HepG2 (cell line): ENCODE data around the gene PRKACA. TPM values are rescaled to one million over a fixed set of nuclear protein-coding genes. Genes with fewer than 3 reads are reported as not detected.

Source experiments
- CEBPB ChIP-seq: IDR thresholded peaks from 2 replicates; pipeline ENCODE4 v1.6.1; 2011; ENCODE audit warnings: low read depth, low read length, improper control_type of control experiment, borderline replicate concordance
- HIVEP1 ChIP-seq: sonication (generic); formaldehyde crosslinking; IDR thresholded peaks from 2 replicates; pipeline ENCODE4 v1.4.0; 2020; ENCODE audit warnings: mild to moderate bottlenecking, missing genetic modification reagents
- NR2F2 ChIP-seq: IDR thresholded peaks from 2 replicates; pipeline ENCODE4 v1.6.1; 2012; ENCODE audit warnings: low read depth, inconsistent platforms, borderline replicate concordance
- RARA ChIP-seq: IDR thresholded peaks from 2 replicates; pipeline ENCODE4 v1.6.1; 2016; ENCODE audit warnings: missing genetic modification reagents, missing compliant biosample characterization
- SCMH1 ChIP-seq: sonication (generic); formaldehyde crosslinking; IDR thresholded peaks from 2 replicates; pipeline ENCODE4 v1.9.0; 2021; ENCODE audit warnings: missing genetic modification reagents, mild to moderate bottlenecking, borderline replicate concordance
- SMARCC2 ChIP-seq: fragments of 450-650 bp; IDR thresholded peaks from 2 replicates; pipeline ENCODE4 v1.6.1; 2017; ENCODE audit warnings: antibody characterized with exemption, mild to moderate bottlenecking
- ZNF17 ChIP-seq: sonication (generic); formaldehyde crosslinking; IDR thresholded peaks from 2 replicates; pipeline ENCODE4 v1.5.0; 2020; ENCODE audit warnings: mild to moderate bottlenecking, missing genetic modification reagents
- ZNF354B ChIP-seq: sonication (generic); formaldehyde crosslinking; IDR thresholded peaks from 2 replicates; pipeline ENCODE4 v1.8.0; 2022; ENCODE audit warnings: mild to moderate bottlenecking, missing genetic modification reagents
- ZNF367 ChIP-seq: sonication (generic); formaldehyde crosslinking; IDR thresholded peaks from 2 replicates; pipeline ENCODE4 v1.4.0; 2020; ENCODE audit warnings: missing genetic modification reagents, borderline replicate concordance
- ZNF605 ChIP-seq: sonication (generic); formaldehyde crosslinking; IDR thresholded peaks from 2 replicates; pipeline ENCODE4 v1.8.0; 2022; ENCODE audit warnings: mild to moderate bottlenecking, missing genetic modification reagents
- ZNF615 ChIP-seq: sonication (generic); formaldehyde crosslinking; IDR thresholded peaks from 2 replicates; pipeline ENCODE4 v1.5.0; 2020; ENCODE audit warnings: mild to moderate bottlenecking, missing genetic modification reagents, borderline replicate concordance
- ZNF772 ChIP-seq: sonication (generic); formaldehyde crosslinking; IDR thresholded peaks from 2 replicates; pipeline ENCODE4 v1.5.0; 2020; ENCODE audit warnings: mild to moderate bottlenecking, missing genetic modification reagents
- polyA plus RNA-seq, 8 experiments: library from polyadenylated mRNA; depleted of rRNA in 3 of 8; stranded (reverse) in 7 of 8; unstranded in 1 of 8; fragments of >200 nt; fragmentation: Illumina TruSeq in 4 of 8; extraction: Trizol in 4 of 8; gene quantifications; 2 replicates each; pipeline versions ENCODE4 v1.2.1 to v1.2.3, GENCODE V29; 2011 to 2016; ENCODE audit warnings: low read depth in 4 of 8, missing spikeins in 1 of 8, mixed read lengths in 1 of 8; ENCODE audit not compliant: insufficient read depth in 1 of 8
- total RNA-seq, 5 experiments: library from RNA; depleted of rRNA; stranded (reverse); fragments of >200 nt; fragmentation: Illumina TruSeq; extraction: Trizol; gene quantifications; 2 replicates each; pipeline ENCODE4 v1.2.3, GENCODE V29; 2016; ENCODE audit warnings: low read depth in 1 of 5
- TF ChIP-seq, protein P1 (sequence below): sonication (generic); formaldehyde crosslinking; IDR thresholded peaks from 2 replicates; pipeline ENCODE4 v1.4.0; 2020; ENCODE audit warnings: missing genetic modification reagents, borderline replicate concordance
- TF ChIP-seq, protein P2 (sequence below): sonication (generic); formaldehyde crosslinking; IDR thresholded peaks from 2 replicates; pipeline ENCODE4 v1.5.1; 2020; ENCODE audit warnings: mild to moderate bottlenecking, missing genetic modification reagents, moderate library complexity
- TF ChIP-seq, protein P3 (sequence below): sonication (generic); formaldehyde crosslinking; IDR thresholded peaks from 2 replicates; pipeline ENCODE4 v1.8.1; 2023; ENCODE audit warnings: mild to moderate bottlenecking, missing genetic modification reagents
- TF ChIP-seq, protein P4 (sequence below): sonication (generic); formaldehyde crosslinking; IDR thresholded peaks from 2 replicates; pipeline ENCODE4 v1.4.0; 2020; ENCODE audit warnings: mild to moderate bottlenecking, missing genetic modification reagents
- TF ChIP-seq, protein P5 (sequence below): IDR thresholded peaks from 2 replicates; pipeline ENCODE4 v1.6.1; 2012; ENCODE audit warnings: inconsistent platforms
- TF ChIP-seq, protein P6 (sequence below): sonication (generic); formaldehyde crosslinking; IDR thresholded peaks from 2 replicates; pipeline ENCODE4 v1.8.0; 2023; ENCODE audit warnings: mild to moderate bottlenecking, missing genetic modification reagents

The PRKACA gene
- total and polyA plus RNA-seq, 2 of the 13 experiments (the other 11 are each of a cell fraction or from before 2014, with no cell fraction given), result 11.0 to 18.2 TPM

DNA sequence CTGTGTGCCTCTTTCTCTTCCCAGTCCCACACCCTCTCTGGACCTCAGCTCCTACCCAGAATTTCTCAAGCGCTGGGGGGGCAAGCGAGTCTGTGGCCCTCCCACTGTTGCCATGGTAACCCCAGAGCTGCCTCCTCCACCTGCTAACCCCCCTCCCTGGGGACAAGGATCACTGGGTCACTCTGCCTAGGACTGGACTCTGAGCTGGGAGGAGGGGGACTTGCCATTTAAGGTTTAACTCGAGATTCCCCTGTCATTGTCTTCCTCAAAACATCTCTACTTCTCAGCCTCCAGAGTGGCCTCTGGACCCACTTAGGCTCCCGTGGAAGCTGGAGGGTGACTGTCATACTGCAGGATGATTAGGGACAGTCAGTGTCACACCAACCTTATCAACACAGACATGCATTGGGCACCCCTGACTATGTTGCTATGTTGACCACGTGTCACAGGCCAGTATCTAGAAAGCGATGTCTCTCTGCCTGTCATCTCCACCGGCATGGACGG is 57.9 kb downstream of the PRKACA start (continued):
- TF ChIP-seq, protein P1, sequence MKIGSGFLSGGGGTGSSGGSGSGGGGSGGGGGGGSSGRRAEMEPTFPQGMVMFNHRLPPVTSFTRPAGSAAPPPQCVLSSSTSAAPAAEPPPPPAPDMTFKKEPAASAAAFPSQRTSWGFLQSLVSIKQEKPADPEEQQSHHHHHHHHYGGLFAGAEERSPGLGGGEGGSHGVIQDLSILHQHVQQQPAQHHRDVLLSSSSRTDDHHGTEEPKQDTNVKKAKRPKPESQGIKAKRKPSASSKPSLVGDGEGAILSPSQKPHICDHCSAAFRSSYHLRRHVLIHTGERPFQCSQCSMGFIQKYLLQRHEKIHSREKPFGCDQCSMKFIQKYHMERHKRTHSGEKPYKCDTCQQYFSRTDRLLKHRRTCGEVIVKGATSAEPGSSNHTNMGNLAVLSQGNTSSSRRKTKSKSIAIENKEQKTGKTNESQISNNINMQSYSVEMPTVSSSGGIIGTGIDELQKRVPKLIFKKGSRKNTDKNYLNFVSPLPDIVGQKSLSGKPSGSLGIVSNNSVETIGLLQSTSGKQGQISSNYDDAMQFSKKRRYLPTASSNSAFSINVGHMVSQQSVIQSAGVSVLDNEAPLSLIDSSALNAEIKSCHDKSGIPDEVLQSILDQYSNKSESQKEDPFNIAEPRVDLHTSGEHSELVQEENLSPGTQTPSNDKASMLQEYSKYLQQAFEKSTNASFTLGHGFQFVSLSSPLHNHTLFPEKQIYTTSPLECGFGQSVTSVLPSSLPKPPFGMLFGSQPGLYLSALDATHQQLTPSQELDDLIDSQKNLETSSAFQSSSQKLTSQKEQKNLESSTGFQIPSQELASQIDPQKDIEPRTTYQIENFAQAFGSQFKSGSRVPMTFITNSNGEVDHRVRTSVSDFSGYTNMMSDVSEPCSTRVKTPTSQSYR, result peak; percentile 93
- TF ChIP-seq, protein P2, sequence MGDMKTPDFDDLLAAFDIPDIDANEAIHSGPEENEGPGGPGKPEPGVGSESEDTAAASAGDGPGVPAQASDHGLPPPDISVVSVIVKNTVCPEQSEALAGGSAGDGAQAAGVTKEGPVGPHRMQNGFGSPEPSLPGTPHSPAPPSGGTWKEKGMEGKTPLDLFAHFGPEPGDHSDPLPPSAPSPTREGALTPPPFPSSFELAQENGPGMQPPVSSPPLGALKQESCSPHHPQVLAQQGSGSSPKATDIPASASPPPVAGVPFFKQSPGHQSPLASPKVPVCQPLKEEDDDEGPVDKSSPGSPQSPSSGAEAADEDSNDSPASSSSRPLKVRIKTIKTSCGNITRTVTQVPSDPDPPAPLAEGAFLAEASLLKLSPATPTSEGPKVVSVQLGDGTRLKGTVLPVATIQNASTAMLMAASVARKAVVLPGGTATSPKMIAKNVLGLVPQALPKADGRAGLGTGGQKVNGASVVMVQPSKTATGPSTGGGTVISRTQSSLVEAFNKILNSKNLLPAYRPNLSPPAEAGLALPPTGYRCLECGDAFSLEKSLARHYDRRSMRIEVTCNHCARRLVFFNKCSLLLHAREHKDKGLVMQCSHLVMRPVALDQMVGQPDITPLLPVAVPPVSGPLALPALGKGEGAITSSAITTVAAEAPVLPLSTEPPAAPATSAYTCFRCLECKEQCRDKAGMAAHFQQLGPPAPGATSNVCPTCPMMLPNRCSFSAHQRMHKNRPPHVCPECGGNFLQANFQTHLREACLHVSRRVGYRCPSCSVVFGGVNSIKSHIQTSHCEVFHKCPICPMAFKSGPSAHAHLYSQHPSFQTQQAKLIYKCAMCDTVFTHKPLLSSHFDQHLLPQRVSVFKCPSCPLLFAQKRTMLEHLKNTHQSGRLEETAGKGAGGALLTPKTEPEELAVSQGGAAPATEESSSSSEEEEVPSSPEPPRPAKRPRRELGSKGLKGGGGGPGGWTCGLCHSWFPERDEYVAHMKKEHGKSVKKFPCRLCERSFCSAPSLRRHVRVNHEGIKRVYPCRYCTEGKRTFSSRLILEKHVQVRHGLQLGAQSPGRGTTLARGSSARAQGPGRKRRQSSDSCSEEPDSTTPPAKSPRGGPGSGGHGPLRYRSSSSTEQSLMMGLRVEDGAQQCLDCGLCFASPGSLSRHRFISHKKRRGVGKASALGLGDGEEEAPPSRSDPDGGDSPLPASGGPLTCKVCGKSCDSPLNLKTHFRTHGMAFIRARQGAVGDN, result peak; percentile 44
- TF ChIP-seq ZNF772 (CRISPR knock-in tag) (0 out of 2 replicates have a peak, but pooled peaks have one; percentile 19), SCMH1 (CRISPR knock-in tag) (no peak), ZNF354B (no peak), CEBPB (peak; percentile 41; the same call in 1 of the 2 replicates), ZNF605 (CRISPR knock-in tag) (no peak; the same call in 1 of the 2 replicates), HIVEP1 (CRISPR knock-in tag) (peak; percentile 45; the same call in 1 of the 2 replicates), SMARCC2 (no peak), ZNF615 (CRISPR knock-in tag) (no peak), ZNF367 (CRISPR knock-in tag) (no peak), RARA (CRISPR knock-in tag) (peak; percentile 77), NR2F2 (peak; percentile 56; the same call in 1 of the 2 replicates), ZNF17 (CRISPR knock-in tag) (no peak)
- TF ChIP-seq, protein P3, sequence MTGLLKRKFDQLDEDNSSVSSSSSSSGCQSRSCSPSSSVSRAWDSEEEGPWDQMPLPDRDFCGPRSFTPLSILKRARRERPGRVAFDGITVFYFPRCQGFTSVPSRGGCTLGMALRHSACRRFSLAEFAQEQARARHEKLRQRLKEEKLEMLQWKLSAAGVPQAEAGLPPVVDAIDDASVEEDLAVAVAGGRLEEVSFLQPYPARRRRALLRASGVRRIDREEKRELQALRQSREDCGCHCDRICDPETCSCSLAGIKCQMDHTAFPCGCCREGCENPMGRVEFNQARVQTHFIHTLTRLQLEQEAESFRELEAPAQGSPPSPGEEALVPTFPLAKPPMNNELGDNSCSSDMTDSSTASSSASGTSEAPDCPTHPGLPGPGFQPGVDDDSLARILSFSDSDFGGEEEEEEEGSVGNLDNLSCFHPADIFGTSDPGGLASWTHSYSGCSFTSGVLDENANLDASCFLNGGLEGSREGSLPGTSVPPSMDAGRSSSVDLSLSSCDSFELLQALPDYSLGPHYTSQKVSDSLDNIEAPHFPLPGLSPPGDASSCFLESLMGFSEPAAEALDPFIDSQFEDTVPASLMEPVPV (CRISPR knock-in tag), result no peak
- TF ChIP-seq, protein P4, sequence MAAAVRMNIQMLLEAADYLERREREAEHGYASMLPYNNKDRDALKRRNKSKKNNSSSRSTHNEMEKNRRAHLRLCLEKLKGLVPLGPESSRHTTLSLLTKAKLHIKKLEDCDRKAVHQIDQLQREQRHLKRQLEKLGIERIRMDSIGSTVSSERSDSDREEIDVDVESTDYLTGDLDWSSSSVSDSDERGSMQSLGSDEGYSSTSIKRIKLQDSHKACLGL (CRISPR knock-in tag), result 0 out of 2 replicates have a peak, but pooled peaks have one; percentile 63
- TF ChIP-seq, protein P5, sequence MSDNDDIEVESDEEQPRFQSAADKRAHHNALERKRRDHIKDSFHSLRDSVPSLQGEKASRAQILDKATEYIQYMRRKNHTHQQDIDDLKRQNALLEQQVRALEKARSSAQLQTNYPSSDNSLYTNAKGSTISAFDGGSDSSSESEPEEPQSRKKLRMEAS, result peak; percentile 92
- TF ChIP-seq, protein P6, sequence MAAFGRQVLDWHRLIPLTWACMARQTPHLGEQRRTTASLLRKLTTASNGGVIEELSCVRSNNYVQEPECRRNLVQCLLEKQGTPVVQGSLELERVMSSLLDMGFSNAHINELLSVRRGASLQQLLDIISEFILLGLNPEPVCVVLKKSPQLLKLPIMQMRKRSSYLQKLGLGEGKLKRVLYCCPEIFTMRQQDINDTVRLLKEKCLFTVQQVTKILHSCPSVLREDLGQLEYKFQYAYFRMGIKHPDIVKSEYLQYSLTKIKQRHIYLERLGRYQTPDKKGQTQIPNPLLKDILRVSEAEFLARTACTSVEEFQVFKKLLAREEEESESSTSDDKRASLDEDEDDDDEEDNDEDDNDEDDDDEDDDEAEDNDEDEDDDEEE (CRISPR knock-in tag), result 0 out of 2 replicates have a peak, but pooled peaks have one; percentile 24
